Activated T-helper 9 cell treated with anti-CD3 and anti-CD28 coated beads, Interleukin-2, amount 50 U/mL, for 16 hours (primary cell): ENCODE data around the gene TMC2.

Source experiments
- DNase-seq: peaks from one replicate; pipeline ENCODE4 v3.0.0-alpha.2; 2020; ENCODE audit warnings: low read depth

Gene TMC2

DNA sequence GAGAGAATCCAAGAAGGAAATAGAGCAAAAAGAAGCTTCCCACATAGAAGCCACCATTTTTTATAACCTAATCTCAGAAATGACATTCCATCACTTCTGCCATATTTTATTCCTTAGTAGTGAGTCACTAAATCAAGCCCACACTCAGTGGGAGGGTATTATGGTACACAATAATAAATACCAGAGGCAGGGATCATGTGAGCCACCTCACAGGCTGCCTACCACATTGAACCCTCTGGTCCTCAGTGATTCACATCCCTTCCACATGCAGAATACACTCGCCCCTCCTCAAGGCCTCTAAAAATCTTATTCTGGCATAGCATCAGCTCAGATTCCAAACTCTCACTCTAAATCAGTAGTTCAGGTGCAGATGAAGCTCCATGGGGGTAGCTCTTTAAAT is 49.4 kb downstream of the TMC2 start:
- no peak for DNase-seq

DNA sequence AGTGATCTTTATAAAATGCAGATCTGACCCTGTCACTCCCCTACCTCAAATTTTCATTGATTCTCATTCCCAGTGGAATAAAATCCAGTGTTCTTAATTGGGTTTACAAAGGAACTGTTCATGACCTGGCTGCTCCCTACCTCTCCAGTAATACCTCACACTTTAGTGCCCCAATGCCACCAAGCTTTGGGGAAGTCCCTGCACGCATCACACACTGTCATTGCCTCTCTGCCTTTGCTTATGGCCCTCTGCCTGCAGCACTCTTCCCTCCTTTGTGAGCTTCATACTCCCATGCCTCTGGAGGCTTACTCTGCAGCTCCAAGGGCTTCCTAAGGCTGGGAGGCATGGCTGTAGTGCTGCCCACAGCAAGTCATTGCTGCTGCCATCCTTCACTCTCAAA is 57.4 kb downstream of the TMC2 start:
- DNase-seq, result no peak

DNA sequence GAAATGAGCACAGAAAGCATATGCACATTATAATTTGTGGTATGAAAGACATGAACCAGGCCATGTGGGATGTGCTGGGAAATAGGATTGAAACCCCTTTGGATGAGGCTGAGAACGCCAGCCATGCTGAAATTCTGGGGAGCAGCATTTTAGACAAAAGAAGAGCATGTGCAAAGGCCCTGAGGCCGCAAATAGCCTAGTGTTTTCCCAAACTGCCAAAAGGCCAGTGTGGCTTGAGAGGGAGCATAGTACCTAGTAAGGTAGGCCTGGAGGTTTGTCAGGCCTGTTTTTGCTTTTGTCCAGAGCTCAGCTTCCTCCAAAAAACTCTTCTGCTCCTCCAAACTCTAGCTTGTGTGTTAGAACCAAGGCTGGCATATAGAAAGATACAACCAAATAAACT is 58.7 kb downstream of the TMC2 start:
- DNase-seq, result no peak

DNA sequence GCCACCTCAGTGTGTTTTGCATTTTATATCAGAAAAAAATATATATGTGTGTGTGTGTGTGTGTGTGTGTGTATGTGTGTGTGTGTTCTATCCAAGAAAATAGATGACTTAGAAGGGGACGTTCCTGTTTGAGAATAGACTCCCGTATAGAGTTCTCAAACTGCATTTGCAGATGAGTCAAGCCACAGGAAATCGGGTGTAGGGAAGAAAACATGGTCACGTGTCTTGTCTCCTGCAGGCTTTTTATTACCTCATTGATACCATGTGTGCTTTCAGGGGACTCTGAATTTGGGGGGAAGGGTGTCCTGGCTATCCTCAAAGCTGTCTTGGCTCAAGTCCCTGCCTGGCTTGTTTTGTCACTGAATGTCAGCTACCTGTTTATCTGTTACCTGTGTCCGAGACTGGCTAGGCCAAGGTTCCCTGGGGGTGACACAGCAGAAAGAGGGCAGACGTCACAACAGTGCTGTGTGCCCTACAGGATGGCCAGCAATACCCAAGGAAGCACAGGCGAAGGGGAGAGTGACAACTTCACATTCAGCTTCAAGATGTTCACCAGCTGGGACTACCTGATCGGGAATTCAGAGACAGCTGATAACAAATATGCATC is 60.4 kb downstream of the TMC2 start:
- DNase-seq, result no peak

DNA sequence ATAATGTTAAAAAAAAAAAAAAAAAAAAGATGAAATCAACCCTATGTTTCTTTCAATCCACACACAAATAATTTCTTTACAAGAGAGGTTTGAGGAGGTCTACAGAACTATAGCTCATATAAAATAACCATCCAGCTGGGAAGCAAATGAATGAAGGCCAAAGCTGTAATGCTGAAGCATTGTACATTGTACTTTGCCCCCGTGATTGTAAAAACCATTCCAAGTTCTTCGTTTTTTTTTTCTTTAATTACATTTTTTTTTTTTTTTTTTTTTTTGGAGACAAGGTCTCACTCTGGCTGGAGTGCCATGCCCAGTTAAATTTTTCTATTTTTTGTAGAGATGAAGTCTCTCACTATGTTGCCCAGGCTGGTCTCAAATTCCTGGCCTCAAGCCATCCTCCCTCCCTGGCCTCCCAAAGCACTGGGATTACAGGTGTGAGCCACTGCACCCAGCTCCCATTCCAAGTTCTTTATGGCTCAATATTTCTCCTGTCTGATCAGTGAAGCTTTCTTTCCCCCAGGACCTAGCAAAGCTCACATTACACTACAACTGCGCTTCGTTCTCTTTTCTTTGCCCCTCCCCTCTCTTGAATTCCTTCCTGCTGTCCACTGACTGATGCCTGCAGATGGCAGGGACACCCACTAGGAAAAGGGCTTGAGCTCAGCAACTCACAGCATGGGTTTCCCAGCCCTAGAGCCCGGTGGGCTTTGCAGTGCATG is 63.1 kb downstream of the TMC2 start:
- no peak for DNase-seq

DNA sequence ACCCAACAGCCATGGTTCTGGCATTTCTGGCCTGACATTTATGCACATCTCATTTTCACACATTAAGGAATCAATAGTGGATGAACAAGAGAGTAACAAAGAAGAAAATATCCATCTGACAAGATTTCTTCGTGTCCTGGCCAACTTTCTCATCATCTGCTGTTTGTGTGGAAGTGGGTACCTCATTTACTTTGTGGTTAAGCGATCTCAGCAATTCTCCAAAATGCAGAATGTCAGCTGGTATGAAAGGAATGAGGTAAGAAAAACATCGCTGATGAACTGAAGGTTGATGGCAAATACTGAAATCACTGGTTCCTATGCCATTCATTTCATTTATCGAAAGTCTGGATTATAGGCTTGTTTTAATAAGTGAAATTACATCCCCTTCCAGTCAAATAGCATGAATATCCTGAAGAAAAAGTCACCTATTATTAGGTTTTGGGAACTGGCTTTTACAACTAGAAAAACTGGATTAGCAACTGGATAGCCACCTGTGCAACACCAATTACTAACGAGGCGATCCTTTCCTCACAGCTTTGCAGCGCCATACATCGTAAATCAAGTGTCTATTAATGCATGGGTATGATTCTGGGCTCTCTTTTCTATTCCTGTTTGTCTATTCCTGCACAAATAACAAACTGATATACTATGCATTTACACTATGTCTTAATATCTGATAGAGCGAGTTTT is 65.8 kb downstream of the TMC2 start:
- DNase-seq, result no peak

DNA sequence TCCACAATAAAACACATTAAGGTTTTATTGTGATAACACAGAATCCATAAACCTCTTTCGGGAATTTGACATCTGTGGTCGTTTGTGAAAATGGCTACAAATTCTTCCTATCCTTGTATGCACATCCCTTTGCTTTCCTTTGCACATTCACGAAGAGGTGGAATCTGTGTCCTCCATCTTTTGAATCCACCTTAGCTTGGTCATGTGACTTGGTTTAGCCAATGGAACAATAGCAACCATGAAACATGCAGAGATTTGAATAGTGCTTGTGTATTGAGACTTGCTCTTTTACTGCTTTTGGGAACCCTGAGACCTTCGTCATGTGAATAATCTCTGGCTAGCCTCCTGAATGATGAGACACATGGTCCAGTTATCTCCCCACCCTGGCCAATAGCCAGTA is 66.4 kb downstream of the TMC2 start:
- no peak for DNase-seq

DNA sequence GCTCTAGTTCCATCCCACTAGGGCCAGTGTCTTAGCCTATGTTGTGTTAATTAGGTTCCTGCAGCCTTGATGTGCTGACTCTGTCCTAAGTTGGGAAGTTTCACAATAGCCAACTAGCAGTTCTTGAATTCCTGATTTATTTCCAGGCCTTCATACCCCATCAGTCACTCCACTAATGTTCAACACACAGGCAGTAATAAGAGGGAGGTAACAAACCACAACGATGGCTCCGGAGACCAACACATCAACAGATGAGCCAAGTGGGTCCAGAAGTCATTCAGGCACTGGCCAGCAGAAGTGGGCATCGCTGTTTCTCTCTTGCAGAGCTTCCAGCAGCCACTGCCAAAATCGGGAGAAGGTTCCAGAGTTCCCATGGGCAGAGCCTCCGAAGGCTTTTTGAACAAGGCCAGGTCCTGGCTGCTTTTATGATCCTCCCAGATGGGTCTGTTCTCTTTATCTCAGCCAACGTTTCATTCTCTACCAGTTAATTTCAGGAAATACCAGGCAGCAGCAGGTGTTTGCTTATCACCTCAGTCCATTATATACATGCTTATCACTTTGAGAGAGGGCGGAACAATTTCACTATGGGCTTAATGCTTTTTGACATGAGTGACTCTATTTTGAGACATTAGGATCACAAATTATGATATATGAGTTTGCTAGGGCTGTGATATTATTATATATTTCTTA is 67.6 kb downstream of the TMC2 start:
- DNase-seq, result no peak

DNA sequence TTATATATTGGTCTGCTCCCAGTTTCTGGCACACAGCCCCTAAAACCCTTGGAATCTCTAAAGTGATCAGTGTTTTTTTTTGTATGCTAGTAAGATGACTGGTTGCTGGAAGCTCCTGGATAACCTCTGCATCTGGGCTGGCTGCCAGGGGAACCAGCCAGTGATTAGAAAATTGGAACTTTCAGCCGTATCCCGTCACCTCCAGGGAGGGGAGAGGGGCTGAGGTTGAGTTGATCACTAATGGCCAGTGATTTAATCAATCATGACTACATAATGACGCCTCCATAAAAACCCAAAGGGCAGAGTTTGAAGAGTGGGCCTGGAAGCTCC is 68.1 kb downstream of the TMC2 start:
- DNase-seq, result no peak

DNA sequence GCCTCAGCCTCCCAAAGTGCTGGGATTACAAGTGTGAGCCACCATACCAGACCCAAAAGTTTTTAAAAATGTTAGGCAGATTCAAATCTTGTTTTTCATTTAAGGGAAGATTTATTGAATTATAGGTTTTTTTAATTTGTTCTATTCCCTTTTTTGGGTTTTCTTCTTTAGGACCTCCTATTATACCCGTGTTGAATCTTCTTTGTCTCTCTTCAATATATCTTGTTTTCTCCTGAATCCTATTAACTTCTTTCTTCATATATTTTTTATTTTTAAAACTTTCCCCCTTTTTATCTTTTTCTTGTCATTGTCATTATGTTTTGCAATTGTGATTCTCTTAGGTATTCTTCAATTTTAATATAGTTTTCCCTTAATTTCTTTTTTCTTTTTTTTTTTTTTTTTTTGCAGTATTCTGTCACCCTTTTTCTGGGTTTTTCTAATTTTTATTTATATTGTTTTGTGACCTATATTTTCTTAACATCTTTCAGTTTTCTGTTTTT is 70.2 kb downstream of the TMC2 start:
- no peak for DNase-seq

DNA sequence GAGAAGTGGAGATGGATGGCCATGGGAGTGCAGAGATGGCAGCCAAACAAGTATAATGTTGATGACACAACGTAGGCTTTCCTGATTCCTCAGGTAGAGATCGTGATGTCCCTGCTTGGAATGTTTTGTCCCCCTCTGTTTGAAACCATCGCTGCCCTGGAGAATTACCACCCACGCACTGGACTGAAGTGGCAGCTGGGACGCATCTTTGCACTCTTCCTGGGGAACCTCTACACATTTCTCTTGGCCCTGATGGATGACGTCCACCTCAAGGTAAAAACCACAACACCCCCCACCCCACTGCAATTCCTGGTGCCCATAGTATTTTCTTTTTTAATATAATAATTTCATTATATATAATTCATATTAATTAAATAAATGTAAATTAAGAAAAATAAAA is 74.0 kb downstream of the TMC2 start:
- no peak for DNase-seq

DNA sequence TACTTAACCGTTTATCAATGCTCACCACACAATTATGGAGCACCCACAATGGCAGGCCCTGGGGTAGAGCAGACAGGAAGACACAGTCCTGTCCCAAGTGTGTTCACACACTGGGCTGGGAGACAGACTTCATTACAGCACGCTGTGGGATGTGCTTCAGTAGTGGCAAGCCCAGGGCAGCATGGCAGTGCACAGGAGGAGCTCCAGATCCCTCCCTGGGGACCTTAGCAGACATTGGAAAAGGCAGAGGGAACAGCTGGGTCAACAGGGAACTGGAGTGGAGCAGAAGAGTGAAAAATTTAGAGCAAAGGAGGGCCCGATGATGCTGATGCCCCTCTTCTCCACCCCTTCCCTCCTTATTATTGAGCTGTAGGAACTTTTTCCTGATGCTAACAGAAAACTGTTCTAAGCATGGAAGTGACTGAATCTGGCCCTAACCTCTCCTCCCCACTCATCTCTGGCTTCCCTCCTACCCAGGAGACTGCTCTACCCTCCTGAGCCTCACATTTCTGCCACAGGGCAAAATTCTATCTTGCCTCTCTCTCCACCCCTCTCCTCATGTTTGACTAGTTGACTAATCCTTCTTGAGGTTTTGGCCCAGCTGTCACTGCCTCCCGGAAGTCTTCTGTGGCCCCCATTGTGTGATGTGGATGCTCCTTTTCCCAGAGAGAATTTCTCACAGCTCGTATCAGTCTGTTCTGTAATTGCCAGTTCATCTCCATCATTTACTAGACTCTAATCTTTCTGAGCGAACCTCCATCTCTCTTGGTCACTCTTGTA is 74.8 kb downstream of the TMC2 start:
- DNase-seq, result no peak

DNA sequence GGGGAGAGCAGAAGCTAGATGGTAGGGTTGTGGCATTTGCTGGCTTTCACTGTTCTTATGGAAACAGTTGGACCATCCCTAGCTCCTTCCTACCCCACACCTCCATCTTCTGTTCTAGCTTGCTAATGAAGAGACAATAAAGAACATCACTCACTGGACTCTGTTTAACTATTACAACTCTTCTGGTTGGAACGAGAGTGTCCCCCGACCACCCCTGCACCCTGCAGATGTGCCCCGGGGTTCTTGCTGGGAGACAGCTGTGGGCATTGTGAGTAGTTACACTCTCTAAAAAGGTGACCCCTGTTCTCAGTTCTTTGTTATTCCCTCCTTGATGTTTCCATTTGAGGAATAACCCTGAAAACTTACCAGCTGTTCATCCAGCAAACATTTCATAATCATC is 75.7 kb downstream of the TMC2 start:
- no peak for DNase-seq

DNA sequence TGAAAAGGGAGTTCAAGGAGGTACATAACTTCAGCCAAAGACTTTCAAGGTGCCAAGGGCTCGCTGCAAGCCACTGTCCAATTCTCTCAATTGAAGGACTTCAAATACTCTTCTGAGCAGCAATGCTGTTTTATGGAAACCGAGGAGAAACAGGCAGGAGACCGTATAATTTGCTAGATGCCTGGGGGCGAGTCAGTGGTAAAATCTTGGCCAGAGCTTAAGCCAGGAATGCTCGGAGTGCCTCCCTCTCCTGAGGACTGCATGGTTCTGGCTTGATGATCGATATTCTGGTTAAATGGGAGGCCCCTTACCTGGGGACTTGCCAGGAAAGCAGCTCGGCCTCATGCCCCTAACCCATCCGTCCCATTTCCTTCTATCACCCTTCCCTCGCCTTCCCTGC is 80.3 kb downstream of the TMC2 start:
- DNase-seq, result no peak

DNA sequence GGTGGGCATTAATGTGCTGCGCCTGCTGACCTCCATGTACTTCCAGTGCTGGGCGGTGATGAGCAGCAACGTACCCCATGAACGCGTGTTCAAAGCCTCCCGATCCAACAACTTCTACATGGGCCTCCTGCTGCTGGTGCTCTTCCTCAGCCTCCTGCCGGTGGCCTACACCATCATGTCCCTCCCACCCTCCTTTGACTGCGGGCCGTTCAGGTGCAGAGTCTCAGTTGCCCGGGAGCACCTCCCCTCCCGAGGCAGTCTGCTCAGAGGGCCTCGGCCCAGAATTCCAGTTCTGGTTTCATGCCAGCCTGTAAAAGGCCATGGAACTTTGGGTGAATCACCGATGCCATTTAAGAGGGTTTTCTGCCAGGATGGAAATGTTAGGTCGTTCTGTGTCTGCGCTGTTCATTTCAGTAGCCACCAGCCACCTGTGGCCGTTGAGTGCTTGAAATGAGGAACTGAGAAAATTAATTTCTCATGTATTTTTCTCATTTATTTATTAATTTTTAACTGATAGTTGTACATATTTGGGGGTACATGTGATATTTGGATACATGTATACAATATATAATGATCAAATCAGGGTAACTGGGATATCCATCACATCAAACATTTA is 80.8 kb downstream of the TMC2 start:
- no peak for DNase-seq

DNA sequence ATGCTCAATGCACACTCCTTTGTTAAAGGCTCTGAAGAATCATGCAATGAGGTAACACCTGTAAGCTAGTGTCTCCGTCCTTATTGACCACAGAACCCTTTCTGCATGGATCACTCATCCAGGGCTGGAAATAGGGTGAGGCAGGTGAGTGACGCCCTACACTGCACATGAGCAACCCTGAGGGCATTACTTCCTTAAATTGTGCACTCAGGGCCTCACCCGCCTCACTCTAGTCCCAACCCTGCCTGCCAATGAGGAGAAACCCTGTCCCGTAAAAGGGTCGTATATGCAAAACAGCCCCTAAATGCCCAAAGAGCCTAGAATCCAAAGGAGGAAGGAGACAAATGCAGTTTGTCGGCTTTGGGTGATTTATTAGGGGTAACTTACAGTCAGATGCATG is 82.4 kb downstream of the TMC2 start:
- DNase-seq, result no peak

DNA sequence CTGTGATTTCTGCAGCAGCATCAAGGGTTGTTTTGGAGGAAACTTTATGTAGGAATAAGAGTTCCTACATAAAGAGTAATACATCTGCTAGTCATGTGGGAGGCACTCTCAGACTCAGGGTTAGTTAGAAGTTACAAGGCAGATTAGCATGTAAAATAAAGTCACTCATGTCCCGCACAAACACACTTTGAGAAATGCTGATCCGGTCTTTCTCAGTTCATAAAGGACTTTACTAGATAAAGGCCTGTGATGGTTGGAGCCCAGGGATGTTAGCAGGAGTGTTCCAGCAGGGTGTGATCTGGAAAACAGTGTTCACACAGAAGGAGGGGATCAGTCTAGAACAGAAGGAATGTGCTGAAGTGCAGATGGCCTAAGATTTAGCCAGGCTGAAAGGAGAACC is 83.0 kb downstream of the TMC2 start:
- DNase-seq, result no peak

DNA sequence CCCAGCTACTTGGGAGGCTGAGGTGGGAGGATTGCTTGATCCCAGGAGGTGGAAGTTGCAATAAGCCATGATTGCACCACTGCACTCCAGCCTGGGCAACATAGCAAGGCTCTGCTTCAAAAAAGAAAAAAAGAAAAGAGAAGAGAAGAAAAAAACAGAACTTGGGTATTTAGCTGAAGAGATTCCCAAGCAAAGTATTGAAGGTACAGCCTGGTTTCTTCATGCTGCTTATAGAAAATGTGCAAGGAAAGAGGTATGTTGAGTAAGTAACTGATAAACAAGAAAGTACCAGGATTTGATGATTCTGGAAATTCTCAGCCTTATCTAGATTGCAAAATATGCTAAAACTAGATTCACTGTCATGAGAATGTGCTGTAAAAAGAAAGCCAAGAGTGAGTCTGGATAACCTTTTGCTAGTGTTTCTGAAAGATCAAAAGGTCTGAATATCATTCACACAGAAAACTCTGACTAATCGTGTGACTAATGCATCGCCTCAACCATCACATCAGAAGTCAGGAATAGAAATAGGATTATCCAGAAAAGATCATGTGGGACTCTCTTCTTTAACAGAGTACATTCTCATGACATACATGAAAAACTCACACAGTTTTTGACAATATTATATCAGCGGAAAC is 83.7 kb downstream of the TMC2 start:
- no peak for DNase-seq

DNA sequence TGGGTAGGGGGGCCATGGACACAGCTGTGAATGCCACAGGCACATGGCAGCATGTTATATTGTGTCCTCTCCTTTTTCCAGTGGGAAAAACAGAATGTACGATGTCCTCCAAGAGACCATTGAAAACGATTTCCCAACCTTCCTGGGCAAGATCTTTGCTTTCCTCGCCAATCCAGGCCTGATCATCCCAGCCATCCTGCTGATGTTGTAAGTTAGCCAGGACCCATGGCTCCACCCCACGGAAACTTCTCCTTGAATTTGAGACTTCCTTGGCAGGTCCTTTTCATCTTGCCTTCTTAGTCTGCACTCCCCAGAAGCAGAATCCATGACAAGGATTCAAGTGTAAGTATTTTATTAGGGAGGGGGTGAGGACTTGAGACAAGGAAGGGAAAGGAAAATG is 87.8 kb downstream of the TMC2 start:
- no peak for DNase-seq

DNA sequence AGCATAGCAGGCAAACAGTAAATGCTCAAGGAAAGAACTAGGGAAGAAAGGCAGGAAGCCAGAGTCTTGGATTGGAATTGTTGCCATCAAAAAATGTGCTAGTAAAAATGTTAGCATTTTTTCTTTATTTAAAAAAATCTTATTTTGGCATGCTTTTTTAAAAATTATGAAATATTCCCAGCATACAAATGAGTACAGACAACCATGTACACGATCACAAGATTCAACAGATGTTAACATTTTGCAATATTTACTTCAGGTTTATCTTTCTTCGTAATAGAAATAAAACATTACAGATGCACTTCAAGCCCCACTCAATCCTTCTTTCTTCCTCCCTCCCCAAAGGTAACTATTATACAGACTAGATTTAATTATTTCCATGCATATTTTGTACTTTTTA is 88.7 kb downstream of the TMC2 start:
- DNase-seq, result no peak

DNA sequence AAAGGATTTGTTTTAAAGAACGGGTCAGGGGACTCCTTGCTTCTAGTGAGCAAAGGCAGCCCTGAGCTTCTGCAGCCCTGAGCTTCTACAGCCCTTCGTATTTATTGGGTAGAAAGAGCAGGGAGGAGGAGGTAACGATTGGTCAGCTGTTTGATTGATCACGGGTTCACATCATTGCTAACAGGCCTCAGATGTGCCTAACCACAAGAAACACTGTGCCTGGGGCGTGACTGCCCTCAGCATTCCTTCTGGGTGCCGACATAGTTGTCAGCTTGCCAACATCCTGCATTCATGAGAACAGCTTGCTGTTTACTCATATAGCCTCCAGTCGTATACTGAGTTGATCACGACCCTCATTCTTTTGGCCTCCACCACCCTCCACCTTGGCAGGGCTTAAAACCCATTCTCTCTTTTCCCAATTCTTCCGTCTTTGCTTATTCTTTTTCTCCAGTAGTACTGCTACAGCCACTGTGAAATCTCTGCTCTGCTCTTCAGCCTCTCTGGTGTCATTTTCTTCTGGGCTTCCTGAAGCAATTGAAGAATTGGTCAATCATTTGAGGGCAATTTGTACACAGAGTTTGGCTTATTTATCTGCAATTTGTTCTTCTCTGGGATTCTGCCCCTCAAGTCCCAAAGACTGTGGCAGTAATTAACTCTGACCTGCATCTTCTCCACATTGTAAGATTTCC is 90.6 kb downstream of the TMC2 start:
- DNase-seq, result no peak
